ENCODE data around the gene LIMA1. TPM values are rescaled to one million over a fixed set of nuclear protein-coding genes. Genes with fewer than 3 reads are reported as not detected.
A peak's percentile ranks its signal among the peaks of the same experiment; 100 is the strongest.

The LIMA1 gene
- total RNA-seq, 2 experiments from 2014 or later = 4.6 to 5.1 TPM

DNA sequence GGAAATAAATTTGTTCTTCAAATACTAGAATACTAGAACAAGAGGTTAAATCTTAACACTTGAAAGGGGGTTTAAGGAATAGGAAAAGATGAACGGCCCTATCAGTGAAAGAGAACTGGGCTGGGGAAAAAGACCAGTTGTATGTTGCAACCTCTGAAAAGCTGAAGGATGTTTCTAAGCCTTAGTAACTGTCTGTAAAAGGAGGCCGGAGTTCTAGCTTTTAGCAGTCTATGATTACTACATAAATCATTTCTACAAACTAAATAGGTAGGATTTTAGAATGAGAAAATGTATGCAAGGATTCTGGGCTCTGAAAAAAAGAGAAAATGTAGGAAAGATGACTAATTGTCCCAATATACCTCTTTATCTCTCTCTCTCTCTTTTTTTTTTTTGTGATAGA is 121.1 kb downstream of the LIMA1 start:
- intact Hi-C loops (cut with DNase I, micrococcal nuclease) = no loop called here

DNA sequence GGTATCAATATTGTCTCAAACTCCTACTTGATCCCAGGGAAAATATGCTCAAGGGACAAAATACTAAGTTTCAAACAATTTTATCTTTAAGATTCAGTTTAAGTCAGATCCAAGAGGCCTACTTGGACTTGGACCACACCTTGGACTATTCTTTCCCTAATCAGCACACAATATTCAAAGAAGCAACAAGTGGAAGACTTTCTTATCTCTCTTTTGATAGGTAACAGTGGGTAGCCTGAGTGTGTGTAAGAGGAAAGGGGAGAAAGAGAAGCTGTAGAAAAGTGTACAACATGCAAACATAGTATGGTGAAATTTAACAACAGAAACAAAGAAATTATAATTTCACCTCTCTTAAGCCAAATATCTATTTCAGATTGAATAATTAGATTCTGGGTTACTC is 122.7 kb downstream of the LIMA1 start:
- no peaks in the 10 kb centered on the region for H3K9me3 ChIP-seq (ENCODE audit: control insufficient read depth in 1 of 2, insufficient read depth in 1 of 2, low read length in 2 of 2)
- POLR2A ChIA-PET = interaction anchor here (1.8 kb wide), 1 partner anchor 49 kb away, joined by 5 read pairs; the partner anchor contains the start of gene COX14

More for the DNA sequence above, 121.1 kb downstream of the LIMA1 start:
- Histone ChIP-seq H3K4me3 (ENCODE audit: low read length) (no peak overlapping the region), H3K4me1 (ENCODE audit: insufficient read depth, low read length) (peaks cover 13% of the 10 kb centered on the region), H3K9me3 (ENCODE audit: control insufficient read depth in 1 of 2, insufficient read depth in 1 of 2, low read length in 2 of 2) (no peaks in the 10 kb centered on the region), H3K36me3 (ENCODE audit: insufficient read depth, low read length) (no peaks in the 10 kb centered on the region), H3K27me3 (ENCODE audit: control insufficient read depth in 1 of 2, insufficient read depth in 2 of 2, low read length in 2 of 2) (no peaks in the 10 kb centered on the region), H3K27ac (ENCODE audit: low read depth in 1 of 2, low read length in 2 of 2) (no peak overlapping the region)
- POLR2A ChIA-PET = interaction anchor here (1.8 kb wide), 1 partner anchor 50 kb away, joined by 5 read pairs; the partner anchor contains the start of gene COX14
- no peak for DNase-seq
- H3K4me1 Mint-ChIP-seq (ENCODE audit: low read depth) = peaks cover 54% of the 10 kb centered on the region
- CTCF ChIA-PET = interaction anchor here (0.7 to 1.2 kb wide), 4 partner anchors 51 to 322 kb away, joined by 4 read pairs; partner anchors contain the start of gene COX14
- H3K36me3 Mint-ChIP-seq (ENCODE audit: low read depth) = peaks cover 21% of the 10 kb centered on the region
- H3K9me3 Mint-ChIP-seq = no peaks in the 10 kb centered on the region
- no peaks in the 10 kb centered on the region for H3K27me3 Mint-ChIP-seq
- TF ChIP-seq CTCF (IDR thresholded peaks at IDR 0.05) = no peak
- H3K4me3 Mint-ChIP-seq = no peak overlapping the region
- H3K27ac Mint-ChIP-seq = no peak overlapping the region
- ATAC-seq (ENCODE audit: poor library complexity) = no peak

DNA sequence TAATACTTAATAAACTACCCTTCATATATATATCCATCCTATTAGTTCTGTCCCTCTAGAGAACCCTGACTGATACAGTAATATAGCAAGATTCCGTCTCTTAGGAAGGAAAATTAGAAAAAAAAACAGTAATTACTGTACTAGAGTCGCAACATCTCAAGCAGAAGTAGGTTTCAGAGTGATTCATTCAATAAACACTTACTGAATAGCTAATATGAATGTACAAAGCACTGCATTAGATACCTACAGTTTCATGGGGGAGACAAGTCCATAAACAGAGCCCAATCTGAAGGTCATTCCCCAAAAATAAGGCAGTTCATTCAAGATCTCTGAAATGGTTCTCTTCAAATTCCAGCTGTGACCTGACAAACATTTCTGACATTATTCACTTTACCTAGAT is 126.1 kb downstream of the LIMA1 start:
- POLR2A ChIA-PET = interaction anchor here (0.8 to 1.1 kb wide), 2 partner anchors 9 to 10 kb away, joined by 3 to 4 read pairs; partner anchors contain the start of gene CERS5
- ATAC-seq (ENCODE audit: poor library complexity) = no peak

More for the DNA sequence above, 122.7 kb downstream of the LIMA1 start:
- Mint-ChIP-seq H3K27me3 (no peaks in the 10 kb centered on the region), H3K4me3 (no peak overlapping the region), H3K9me3 (no peaks in the 10 kb centered on the region), H3K4me1 (ENCODE audit: low read depth) (peaks cover 47% of the 10 kb centered on the region), H3K36me3 (ENCODE audit: low read depth) (peaks cover 21% of the 10 kb centered on the region), H3K27ac (peak overlapping the region; percentile 61)
- TF ChIP-seq CTCF (IDR thresholded peaks at IDR 0.05) = no peak
- DNase-seq (no peak), ATAC-seq (ENCODE audit: poor library complexity) (no peak)
- peaks cover 1% of the 10 kb centered on the region for H3K4me1 ChIP-seq (ENCODE audit: insufficient read depth, low read length)
- H3K36me3 ChIP-seq (ENCODE audit: insufficient read depth, low read length) = no peaks in the 10 kb centered on the region
- intact Hi-C loops (cut with DNase I, micrococcal nuclease) = no loop called here
- no peak overlapping the region for H3K27ac ChIP-seq (ENCODE audit: low read depth in 1 of 2, low read length in 2 of 2)
- no peak overlapping the region for H3K4me3 ChIP-seq (ENCODE audit: low read length)
- CTCF ChIA-PET = no interaction called here
- H3K27me3 ChIP-seq (ENCODE audit: control insufficient read depth in 1 of 2, insufficient read depth in 2 of 2, low read length in 2 of 2) = no peaks in the 10 kb centered on the region

More for the DNA sequence above, 126.1 kb downstream of the LIMA1 start:
- H3K36me3 ChIP-seq (ENCODE audit: insufficient read depth, low read length) = peaks cover 10% of the 10 kb centered on the region
- DNase-seq = no peak
- Mint-ChIP-seq H3K27ac (peak overlapping the region; percentile 6), H3K36me3 (ENCODE audit: low read depth) (peaks cover 29% of the 10 kb centered on the region), H3K4me3 (no peak overlapping the region), H3K27me3 (no peaks in the 10 kb centered on the region), H3K9me3 (no peaks in the 10 kb centered on the region), H3K4me1 (ENCODE audit: low read depth) (peaks cover 32% of the 10 kb centered on the region)
- intact Hi-C loops (cut with DNase I, micrococcal nuclease) = no loop called here
- no peaks in the 10 kb centered on the region for H3K4me1 ChIP-seq (ENCODE audit: insufficient read depth, low read length)
- H3K27ac ChIP-seq (ENCODE audit: low read depth in 1 of 2, low read length in 2 of 2) = no peak overlapping the region
- TF ChIP-seq CTCF (IDR thresholded peaks at IDR 0.05) = no peak
- H3K27me3 ChIP-seq (ENCODE audit: control insufficient read depth in 1 of 2, insufficient read depth in 2 of 2, low read length in 2 of 2) = no peaks in the 10 kb centered on the region
- CTCF ChIA-PET = interaction anchor here (0.5 to 1.8 kb wide), 3 partner anchors 46 to 145 kb away, joined by 3 to 7 read pairs (median 4); partner anchors contain the start of gene COX14
- no peak overlapping the region for H3K4me3 ChIP-seq (ENCODE audit: low read length)
- H3K9me3 ChIP-seq (ENCODE audit: control insufficient read depth in 1 of 2, insufficient read depth in 1 of 2, low read length in 2 of 2) = no peaks in the 10 kb centered on the region
